Articular chondrocyte of knee joint (primary cell): ENCODE data around the gene MYO10. TPM values are rescaled to one million over a fixed set of nuclear protein-coding genes. Genes with fewer than 3 reads are reported as not detected.

Experiments used
- small RNA-seq: library from RNA; depleted of rRNA; stranded (forward); fragments of <200 nt; gene quantifications from one replicate; pipeline ENCODE3, GENCODE V24; 2012
- total RNA-seq: library from RNA; depleted of rRNA; stranded (reverse); fragments of >200 nt; gene quantifications from 2 replicates; pipeline ENCODE4 v1.2.3, GENCODE V29; 2012

The MYO10 gene
- 66.9 and 77.1 TPM in 2 replicates for total RNA-seq

DNA sequence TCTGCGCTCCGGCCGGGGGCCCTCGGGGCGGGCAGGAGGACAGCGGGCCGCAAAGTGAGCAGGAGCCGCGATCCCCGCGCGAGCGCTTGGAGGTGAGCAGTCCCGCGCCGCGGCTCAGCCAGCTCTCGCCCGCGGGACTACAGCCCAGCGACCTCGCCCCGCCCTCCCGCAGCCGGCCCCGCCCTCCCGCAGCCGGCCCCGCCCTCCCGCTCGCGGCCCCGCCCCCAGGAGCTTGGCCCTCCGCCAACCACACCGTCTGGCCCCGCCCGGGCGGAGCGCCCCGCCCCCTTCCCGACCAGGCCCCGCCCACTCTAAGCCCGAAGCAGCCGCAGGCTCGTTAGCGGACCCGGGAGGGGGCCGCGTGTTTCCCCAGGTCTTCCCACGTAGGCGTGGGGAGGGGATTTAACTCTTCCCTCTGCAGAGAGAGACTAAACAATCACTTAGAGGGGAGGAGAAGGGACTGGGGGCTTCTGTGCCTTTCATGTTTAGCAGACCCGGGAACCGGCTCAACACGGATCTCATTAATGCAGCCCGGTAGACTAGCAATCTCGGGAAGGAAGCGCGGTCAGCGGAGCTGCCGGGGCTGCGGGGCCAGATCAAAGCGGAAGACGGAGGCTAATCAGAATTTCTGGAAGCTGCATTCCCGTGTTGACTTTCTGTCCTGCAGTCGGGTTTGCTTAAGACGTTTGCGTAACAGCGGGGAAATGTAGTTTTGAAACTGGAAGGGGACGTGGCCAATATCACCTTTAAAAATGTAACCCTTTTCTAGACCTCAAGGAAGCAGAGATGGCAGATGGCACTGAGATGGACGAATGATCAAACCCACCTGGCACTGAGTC is at the start of gene MYO10:
Gene MYO10 (minus strand): TSS at position 139 of the 839 bp plus-strand sequence. CDS start 480 bp downstream, outside the sequence.

DNA sequence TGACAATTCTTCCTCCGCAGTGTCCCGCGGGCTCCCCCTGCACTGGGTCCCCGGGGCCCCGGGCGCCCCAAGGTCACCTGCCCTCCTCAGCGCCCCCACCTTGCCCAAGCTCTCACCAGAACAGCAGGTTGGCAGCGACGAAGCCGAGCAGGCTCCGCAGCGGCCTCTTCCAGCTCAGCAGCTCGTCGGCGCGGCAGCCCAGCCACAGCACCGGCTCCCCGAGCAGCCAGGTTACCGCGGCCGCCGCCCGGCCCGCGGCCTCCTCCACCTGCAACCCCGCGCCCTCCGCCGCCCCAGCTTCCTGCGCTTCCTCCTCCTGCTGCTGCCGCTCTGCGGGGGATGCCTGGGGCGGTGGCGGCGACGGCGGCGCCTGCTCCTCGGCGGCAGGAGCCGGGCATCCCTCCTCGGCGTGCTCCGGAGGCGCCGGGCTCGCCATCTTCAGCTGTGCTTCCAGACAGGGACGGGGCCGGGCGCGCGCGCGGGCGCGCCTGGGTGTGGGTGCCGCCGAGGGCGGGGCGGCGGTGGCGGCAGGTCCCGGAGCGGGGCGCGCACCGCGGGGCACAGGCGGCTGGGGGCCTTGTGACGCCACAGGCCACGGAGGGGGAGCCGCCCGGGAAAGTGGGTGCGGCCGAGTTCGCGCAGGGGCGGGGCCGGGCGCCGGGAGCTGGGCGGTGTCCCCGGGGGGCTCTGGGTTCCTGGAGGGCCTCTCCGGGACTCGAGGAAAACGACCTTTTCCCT is 319.4 kb downstream of the MYO10 start, which contains the start of gene RETREG1:
Gene RETREG1 (minus strand): TSS at position 462 of the 738 bp plus-strand sequence. CDS start 26 bp downstream, at position 436.

Small RNA genes lying within 50 kb of the gene (small RNA-seq; reads per million reads assigned to genes)
- gene RF00019: not detected
- not detected for gene RNA5SP179
- not detected for gene RNU6-660P
